ENCODE data around the gene MYO1B. TPM values are rescaled to one million over a fixed set of nuclear protein-coding genes. Genes with fewer than 3 reads are reported as not detected.

The MYO1B gene
- total and polyA plus RNA-seq, 10 of the 15 experiments (the other 5 are each of a cell fraction or from before 2014, with no cell fraction given), result 0.10 to 4.2 (median 1.6) TPM

DNA sequence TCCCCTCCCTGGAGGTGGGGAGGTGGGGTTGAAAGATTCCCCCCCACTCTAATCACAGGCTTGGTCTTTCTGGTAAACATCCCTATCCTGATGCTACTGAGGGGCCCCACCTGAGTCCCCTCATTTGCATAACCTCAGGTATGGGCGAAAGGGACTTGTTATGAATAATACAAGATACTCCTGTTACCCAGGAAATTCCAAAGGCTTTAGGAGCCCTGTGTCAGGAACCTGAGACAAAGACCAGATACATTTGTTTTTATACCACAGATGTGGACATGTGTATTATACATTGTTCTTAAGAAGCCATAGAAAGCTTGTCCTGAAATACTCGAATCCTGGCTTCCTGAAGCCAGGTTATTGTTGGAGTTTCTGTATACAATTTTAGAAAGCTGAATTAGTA lies 62.8 kb downstream of the MYO1B start (continued):
- no peak for TF ChIP-seq EP300 (IDR thresholded peaks at IDR 0.05; ENCODE audit: borderline replicate concordance in 1 of 2, control insufficient read depth in 1 of 2, low read depth in 2 of 2, low read length in 2 of 2)
- TF ChIP-seq, protein P1, sequence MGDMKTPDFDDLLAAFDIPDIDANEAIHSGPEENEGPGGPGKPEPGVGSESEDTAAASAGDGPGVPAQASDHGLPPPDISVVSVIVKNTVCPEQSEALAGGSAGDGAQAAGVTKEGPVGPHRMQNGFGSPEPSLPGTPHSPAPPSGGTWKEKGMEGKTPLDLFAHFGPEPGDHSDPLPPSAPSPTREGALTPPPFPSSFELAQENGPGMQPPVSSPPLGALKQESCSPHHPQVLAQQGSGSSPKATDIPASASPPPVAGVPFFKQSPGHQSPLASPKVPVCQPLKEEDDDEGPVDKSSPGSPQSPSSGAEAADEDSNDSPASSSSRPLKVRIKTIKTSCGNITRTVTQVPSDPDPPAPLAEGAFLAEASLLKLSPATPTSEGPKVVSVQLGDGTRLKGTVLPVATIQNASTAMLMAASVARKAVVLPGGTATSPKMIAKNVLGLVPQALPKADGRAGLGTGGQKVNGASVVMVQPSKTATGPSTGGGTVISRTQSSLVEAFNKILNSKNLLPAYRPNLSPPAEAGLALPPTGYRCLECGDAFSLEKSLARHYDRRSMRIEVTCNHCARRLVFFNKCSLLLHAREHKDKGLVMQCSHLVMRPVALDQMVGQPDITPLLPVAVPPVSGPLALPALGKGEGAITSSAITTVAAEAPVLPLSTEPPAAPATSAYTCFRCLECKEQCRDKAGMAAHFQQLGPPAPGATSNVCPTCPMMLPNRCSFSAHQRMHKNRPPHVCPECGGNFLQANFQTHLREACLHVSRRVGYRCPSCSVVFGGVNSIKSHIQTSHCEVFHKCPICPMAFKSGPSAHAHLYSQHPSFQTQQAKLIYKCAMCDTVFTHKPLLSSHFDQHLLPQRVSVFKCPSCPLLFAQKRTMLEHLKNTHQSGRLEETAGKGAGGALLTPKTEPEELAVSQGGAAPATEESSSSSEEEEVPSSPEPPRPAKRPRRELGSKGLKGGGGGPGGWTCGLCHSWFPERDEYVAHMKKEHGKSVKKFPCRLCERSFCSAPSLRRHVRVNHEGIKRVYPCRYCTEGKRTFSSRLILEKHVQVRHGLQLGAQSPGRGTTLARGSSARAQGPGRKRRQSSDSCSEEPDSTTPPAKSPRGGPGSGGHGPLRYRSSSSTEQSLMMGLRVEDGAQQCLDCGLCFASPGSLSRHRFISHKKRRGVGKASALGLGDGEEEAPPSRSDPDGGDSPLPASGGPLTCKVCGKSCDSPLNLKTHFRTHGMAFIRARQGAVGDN (IDR thresholded peaks at IDR 0.05), result no peak

DNA sequence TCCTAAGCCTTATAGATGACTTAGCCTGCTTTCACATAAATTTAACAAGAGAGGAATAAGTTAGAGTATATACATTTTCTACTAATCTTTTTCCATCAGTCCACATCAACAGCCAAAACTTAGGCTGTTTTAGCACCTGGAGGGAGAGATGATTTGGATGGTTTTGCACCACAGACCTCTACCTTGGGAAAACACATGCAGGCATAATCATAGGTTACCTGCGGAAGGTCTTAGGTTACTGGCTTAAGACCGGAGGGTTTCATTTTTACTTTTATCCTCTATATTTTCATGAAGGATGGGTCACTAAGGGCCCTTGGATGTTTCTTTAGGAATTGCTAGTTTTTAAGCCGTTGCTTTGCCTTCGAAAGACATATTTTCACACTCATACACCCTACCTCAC lies 66.0 kb downstream of the MYO1B start:
- FAIRE-seq (no peak), DNase-seq (ENCODE audit: low read depth, low spot score) (no peak), ATAC-seq (no peak)
- intact Hi-C loops (cut with micrococcal nuclease; ENCODE audit: unreplicated experiment), result no loop called here
- Histone ChIP-seq H3K4me3 (no peak overlapping the region), H3K9ac (ENCODE audit: control insufficient read depth, insufficient read depth, low read length) (no peak overlapping the region), H3K4me1 (ENCODE audit: control insufficient read depth, insufficient read depth, low read length) (no peaks in the 10 kb centered on the region), H2AFZ (ENCODE audit: control insufficient read depth, low read depth, low read length) (no peak overlapping the region), H3K27me3 (replicated peaks in 1 of 2; ENCODE audit: control insufficient read depth in 2 of 2, insufficient read depth in 2 of 2, low read length in 1 of 2) (no peaks in the 10 kb centered on the region; a peak in 1 of 4 replicates), H3K79me2 (ENCODE audit: control insufficient read depth, insufficient read depth, low read length) (no peaks in the 10 kb centered on the region), H3K36me3 (ENCODE audit: control insufficient read depth in 2 of 2, insufficient read depth in 2 of 2, low read length in 1 of 2) (no peaks in the 10 kb centered on the region), H3K27ac (ENCODE audit: control insufficient read depth, insufficient read depth) (no peak overlapping the region), H3K9me3 (replicated peaks; ENCODE audit: control insufficient read depth, insufficient read depth, low read length) (no peaks in the 10 kb centered on the region), H3K4me2 (ENCODE audit: control insufficient read depth, insufficient read depth) (no peak overlapping the region), H4K20me1 (ENCODE audit: control insufficient read depth, insufficient read depth) (no peaks in the 10 kb centered on the region)
- in situ Hi-C loops (cut with MboI), result no loop called here
- RAD21 ChIA-PET (ENCODE audit: unreplicated experiment), result no interaction called here
- POLR2A ChIA-PET, result interaction anchor here (1.0 kb wide), 1 partner anchor 9 kb away, joined by 3 read pairs; no protein-coding TSS in a partner anchor
- no TSS peak for BruUV-seq (replicated peaks)
- WGBS (ENCODE audit: insufficient coverage, insufficient replicate concordance, low lambda C conversion rate, missing lambda C conversion rate), result 39% methylated on average over 4 of the region's 4 CpGs
- SMC1A ChIA-PET (ENCODE audit: uncharacterized antibody, unreplicated experiment), result no interaction called here
- TF ChIP-seq, protein P2, sequence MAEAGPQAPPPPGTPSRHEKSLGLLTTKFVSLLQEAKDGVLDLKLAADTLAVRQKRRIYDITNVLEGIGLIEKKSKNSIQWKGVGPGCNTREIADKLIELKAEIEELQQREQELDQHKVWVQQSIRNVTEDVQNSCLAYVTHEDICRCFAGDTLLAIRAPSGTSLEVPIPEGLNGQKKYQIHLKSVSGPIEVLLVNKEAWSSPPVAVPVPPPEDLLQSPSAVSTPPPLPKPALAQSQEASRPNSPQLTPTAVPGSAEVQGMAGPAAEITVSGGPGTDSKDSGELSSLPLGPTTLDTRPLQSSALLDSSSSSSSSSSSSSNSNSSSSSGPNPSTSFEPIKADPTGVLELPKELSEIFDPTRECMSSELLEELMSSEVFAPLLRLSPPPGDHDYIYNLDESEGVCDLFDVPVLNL (IDR thresholded peaks at IDR 0.05; ENCODE audit: low read depth, low read length), result no peak
- TF ChIP-seq STAT3 (IDR thresholded peaks at IDR 0.05; ENCODE audit: low read depth, low read length), result no peak
- TF ChIP-seq, protein P3, sequence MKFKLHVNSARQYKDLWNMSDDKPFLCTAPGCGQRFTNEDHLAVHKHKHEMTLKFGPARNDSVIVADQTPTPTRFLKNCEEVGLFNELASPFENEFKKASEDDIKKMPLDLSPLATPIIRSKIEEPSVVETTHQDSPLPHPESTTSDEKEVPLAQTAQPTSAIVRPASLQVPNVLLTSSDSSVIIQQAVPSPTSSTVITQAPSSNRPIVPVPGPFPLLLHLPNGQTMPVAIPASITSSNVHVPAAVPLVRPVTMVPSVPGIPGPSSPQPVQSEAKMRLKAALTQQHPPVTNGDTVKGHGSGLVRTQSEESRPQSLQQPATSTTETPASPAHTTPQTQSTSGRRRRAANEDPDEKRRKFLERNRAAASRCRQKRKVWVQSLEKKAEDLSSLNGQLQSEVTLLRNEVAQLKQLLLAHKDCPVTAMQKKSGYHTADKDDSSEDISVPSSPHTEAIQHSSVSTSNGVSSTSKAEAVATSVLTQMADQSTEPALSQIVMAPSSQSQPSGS (IDR thresholded peaks at IDR 0.05; ENCODE audit: low read length), result no peak
- TF ChIP-seq CHD4 (IDR thresholded peaks at IDR 0.05), result no peak
- TF ChIP-seq SMC3 (IDR thresholded peaks at IDR 0.05; ENCODE audit: borderline replicate concordance, low read length), result no peak
- TF ChIP-seq EGR1 (IDR thresholded peaks at IDR 0.05; ENCODE audit: borderline replicate concordance in 1 of 2, low read depth in 2 of 2, low read length in 2 of 2), result no peak
- TF ChIP-seq, protein P4, sequence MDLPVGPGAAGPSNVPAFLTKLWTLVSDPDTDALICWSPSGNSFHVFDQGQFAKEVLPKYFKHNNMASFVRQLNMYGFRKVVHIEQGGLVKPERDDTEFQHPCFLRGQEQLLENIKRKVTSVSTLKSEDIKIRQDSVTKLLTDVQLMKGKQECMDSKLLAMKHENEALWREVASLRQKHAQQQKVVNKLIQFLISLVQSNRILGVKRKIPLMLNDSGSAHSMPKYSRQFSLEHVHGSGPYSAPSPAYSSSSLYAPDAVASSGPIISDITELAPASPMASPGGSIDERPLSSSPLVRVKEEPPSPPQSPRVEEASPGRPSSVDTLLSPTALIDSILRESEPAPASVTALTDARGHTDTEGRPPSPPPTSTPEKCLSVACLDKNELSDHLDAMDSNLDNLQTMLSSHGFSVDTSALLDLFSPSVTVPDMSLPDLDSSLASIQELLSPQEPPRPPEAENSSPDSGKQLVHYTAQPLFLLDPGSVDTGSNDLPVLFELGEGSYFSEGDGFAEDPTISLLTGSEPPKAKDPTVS (IDR thresholded peaks at IDR 0.05; ENCODE audit: low read depth, low read length), result no peak
- no peak for TF ChIP-seq MEF2B (IDR thresholded peaks at IDR 0.05; ENCODE audit: partially characterized antibody, poor library complexity, severe bottlenecking)
- CTCF ChIA-PET, result no interaction called here

All from GM12878 (cell line).